Keratinocyte (primary cell): ENCODE measurements around the gene TAF5.

ENCODE experiments used
- EZH2 ChIP-seq: IDR thresholded peaks from one replicate; pipeline ENCODE4 v1.6.1; 2012; ENCODE audit warnings: inconsistent platforms, mild to moderate bottlenecking, low read length, moderate library complexity
- TF ChIP-seq, protein P1 (sequence below), 3 experiments: IDR thresholded peaks in 1 of 3; conservative IDR thresholded peaks in 1 of 3; optimal IDR thresholded peaks in 1 of 3; 2 replicates in 2 of 3; 3 replicates in 1 of 3; pipeline versions ENCODE3 to v1.5.1; 2011; ENCODE audit warnings: low read length in 3 of 3, mild to moderate bottlenecking in 3 of 3, moderate library complexity in 2 of 3, control low read depth in 1 of 3, inconsistent platforms in 1 of 3; ENCODE audit not compliant: insufficient read depth in 2 of 3; ENCODE audit errors: extremely low read depth in 1 of 3

DNA sequence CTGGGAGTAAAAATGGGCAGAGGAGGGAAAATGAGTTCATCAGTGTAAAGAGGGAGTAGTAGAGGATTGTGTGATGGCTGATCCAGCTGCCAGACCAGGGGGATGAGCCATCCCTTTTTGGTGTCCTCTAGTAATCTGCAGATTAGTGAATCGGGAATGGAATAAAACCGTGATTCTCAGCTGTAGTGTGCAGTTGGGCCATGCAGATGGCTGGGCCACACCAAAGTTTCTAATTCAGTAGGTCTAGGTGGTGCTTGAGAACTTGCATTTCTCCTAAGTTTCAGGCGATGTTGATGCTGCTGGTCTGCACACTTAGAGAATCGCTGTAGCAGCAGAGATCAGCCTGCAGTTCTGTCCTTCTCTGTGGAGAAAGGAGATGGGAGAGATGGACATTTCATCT is 51.3 kb downstream of the TAF5 start:
- TF ChIP-seq, protein P1, sequence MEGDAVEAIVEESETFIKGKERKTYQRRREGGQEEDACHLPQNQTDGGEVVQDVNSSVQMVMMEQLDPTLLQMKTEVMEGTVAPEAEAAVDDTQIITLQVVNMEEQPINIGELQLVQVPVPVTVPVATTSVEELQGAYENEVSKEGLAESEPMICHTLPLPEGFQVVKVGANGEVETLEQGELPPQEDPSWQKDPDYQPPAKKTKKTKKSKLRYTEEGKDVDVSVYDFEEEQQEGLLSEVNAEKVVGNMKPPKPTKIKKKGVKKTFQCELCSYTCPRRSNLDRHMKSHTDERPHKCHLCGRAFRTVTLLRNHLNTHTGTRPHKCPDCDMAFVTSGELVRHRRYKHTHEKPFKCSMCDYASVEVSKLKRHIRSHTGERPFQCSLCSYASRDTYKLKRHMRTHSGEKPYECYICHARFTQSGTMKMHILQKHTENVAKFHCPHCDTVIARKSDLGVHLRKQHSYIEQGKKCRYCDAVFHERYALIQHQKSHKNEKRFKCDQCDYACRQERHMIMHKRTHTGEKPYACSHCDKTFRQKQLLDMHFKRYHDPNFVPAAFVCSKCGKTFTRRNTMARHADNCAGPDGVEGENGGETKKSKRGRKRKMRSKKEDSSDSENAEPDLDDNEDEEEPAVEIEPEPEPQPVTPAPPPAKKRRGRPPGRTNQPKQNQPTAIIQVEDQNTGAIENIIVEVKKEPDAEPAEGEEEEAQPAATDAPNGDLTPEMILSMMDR (optimal IDR thresholded peaks at IDR 0.05 in 1 of 3, IDR thresholded peaks at IDR 0.05 in 1 of 3, conservative IDR thresholded peaks at IDR 0.05 in 1 of 3; ENCODE audit: extremely low read depth in 1 of 3, insufficient read depth in 2 of 3, low read length in 3 of 3), result no peak
- no peak for TF ChIP-seq EZH2
